Measurements from ENCODE around the gene COL18A1.
"Not testable (repeated sequence)": the region's sequence is repeated elsewhere in the genome, so short reads cannot be mapped to it uniquely, and the experiment has no call there.

The COL18A1 gene

DNA sequence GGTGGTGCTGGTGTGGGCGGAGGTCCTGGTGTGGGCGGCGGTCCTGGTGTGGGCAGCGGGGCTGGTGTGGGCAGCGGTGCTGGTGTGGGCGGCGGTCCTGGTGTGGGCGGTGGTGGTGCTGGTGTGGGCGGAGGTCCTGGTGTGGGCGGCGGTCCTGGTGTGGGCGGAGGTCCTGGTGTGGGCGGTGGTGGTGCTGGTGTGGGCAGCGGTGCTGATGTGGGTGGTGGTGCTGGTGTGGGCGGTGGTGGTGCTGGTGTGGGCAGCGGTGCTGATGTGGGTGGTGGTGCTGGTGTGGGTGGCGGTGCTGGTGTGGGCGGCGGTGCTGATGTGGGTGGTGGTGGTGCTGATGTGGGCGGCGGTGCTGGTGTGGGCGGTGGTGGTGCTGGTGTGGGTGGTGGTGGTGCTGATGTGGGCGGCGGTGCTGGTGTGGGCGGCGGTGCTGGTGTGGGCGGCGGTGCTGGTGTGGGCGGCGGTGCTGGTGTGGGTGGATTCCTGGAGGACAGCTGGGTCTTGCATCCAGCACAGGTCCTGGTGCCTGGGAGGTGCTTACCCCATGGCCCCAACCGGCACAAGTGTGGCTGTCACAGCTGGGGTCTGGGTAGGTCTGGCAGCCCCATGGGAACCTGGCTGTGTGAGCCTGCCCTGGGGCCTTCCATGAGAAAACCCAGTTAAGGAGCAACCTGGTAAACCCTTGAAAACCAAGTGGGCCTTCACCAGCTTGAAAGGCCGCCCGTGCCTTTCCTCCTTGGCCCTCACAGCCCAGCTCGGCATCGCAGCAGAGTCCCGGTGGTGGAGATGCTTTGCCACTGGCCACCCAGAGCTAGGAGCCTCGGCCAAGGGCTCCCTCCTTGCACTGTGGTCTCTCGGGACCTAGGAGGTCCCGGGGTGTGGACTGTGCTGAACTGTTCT, 38.0 kb downstream of the COL18A1 start:
- DNase-seq = not testable (repeated sequence)

DNA sequence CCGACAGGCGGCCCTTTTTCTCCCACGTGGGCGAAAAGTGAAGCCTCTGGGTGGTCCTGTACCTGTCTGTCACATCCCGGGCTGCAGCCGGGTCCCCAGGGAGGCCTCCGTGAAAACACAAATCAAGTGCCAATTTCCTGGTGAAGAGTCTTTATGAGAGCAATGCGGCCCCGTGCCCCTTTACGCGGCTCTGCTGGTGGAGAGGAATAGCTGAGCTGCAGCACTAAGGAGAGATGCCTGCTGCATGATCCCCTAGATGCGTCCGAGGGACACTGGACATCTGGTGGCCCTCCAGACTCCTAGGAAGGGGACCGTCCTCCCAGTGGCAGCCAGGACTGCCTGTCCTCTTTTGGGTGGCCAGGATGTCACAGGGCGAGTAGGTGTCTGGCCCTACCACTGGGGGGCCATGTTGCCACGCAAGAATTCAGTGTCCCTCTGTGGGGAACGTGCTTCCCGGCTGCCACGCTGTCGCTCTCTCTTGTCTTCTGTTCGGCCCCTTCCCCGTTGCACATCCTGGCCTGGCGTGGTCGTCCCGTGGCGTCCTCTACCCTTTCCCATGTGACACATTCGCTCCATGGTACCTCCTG, 38.7 kb downstream of the COL18A1 start:
- peak; percentile 5 for DNase-seq

DNA sequence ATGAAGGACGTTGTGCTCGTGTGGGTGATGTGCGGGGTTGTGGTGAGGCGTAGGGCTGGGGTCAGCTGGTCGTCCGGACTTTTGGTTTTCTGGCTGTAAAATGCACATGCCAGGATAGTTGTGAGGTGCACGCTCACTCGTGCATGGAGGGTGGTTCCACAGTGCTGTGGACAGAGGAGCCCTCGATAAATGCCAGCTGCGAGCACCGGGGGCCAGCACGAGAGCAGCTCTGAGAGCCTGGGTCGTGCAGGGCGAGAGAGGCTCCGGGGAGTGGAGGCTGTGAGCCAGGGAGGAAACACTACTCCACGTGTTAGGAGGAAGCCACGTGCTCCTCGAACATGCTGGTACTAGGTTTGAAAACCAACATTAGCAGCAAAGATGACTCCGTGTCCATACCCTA, 39.4 kb downstream of the COL18A1 start:
- DNase-seq = no peak

DNA sequence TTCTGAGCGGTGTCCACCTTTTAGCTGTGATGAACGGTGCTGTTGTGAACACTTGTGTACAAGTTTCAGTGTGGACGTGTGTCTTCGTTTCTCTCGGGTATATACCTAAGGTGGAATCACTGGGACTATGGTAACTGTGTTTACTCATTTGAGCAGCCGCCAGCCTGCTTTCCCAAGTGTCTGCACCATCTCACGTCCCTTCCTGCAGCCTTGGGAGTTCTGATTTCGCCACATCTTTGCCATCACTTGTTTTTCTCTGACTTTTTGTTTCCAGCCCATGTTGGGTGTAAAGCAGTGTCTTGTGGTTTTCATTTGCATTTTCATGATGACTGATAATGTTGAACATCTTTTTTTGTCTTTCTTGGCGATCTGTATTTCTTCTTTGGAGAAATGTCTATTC, 40.4 kb downstream of the COL18A1 start:
- no peak for DNase-seq

DNA sequence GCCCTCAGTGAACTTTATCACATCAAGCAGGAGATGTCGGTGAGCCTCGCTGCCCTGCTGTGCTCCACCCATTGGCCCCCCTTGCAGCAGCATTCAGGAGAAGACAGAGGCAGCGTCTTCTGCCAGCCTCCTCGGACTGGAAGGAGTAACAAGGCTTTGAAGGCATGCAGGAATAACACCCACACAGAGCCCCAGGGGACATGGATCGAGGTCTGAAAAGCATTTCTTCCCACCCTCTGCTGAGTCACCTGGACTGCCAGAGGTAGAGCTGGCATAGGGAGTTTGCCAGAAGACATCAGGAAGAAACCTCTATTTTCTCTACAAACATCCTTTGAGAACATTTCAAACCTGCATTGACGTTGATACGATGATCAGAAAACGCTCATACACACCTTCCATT, 42.9 kb downstream of the COL18A1 start:
- no peak for DNase-seq

DNA sequence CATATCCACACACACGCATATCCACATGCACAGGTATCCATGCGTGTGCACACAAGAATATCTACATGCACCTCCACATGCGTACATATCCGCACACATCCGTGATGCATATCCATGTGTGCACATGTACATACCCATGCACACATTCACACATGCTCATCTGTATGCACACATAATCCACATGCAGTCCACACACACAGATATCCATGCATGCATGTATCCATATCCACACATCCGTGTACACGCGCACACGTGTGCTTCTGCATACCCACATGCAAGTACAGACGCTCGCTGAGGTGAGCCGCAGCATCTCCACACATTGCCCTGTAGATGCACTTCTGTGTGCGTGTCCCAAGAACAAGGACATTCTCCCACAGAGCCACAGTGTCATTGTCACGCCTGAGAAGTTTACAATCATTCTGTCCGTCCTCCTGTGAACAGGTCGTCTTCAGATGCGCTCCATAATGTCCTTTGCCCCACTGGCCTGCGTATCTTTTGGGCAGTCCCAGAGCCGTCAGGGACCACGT, 43.4 kb downstream of the COL18A1 start:
- no peak for DNase-seq

DNA sequence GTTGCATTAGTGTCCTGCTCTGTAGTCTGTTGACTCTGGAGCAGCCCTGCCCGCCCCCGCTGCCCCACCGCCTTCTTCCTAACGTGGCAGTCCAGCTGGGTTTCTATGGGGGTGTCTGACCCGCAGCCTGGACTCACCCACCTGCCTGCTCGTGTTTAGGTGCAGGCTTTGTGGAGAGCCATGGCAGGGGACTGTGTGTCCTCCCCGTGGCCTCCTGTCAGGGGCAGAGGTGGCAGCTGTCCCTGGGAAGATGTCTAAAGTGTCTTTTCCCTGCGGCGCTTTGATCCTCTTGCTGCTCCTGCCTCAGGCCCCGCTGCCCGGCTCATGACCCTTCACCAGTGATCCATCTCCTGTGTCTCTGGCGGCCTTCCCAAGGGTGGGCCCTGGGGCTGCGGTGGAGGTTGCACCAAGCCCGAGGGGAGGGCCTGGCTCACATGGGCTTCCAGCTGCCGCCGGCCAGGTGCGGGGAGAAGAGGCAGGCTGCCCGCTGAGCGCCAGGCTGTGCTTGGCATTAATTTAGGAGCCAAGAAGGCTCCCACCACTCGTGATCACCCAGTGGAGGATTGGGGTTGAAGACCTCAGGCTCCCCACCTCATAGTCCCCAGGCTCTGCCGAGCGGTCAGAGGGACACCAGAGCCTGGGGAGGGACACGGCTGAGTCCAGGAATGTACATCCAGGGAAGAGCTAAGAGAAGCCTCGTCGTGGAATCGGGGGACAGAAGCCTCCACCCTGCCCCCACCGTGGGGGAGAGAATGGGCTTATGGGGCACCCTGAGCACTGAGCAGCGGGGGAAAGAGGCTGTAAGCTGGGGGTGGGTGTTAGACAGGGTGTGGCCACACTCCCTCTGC, 44.1 kb downstream of the COL18A1 start:
- no peak for DNase-seq

DNA sequence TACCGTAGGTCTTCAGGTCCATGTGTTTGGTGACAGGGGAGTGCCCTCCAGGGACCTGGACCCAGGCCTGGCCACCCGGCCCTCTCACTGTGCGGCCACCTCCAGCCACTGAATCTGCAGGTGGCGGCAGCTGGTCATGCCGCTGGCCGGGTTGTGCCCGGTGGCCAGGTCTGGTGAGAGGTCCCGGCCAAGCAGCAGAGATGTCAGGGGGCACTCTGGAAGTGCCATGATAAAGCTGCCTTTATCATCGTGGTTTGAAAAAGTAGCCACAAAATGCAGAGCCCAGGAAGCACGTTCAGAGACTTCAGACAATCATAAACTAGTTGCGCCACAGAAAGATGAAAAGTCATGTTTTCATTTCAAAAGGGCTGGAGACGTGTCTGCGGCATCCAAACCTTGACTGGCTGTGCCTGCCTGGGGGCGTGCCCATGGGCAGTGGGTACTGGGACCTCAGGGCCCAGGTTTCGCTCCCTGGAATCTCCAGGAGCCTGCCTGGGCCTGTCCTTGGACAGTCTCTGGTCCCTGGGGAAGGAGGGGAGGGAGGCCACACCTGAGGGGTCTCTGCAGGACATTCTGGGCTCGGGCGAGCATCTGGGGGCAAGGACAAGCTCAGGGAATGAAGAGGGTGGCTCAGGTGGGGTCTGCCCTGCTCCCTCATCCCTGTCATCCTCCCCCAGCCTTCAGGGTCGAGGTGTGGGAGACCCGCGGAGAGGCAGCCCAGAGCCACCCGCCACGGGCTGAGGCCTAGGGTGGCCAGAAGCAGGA, 44.9 kb downstream of the COL18A1 start:
- no peak for DNase-seq

DNA sequence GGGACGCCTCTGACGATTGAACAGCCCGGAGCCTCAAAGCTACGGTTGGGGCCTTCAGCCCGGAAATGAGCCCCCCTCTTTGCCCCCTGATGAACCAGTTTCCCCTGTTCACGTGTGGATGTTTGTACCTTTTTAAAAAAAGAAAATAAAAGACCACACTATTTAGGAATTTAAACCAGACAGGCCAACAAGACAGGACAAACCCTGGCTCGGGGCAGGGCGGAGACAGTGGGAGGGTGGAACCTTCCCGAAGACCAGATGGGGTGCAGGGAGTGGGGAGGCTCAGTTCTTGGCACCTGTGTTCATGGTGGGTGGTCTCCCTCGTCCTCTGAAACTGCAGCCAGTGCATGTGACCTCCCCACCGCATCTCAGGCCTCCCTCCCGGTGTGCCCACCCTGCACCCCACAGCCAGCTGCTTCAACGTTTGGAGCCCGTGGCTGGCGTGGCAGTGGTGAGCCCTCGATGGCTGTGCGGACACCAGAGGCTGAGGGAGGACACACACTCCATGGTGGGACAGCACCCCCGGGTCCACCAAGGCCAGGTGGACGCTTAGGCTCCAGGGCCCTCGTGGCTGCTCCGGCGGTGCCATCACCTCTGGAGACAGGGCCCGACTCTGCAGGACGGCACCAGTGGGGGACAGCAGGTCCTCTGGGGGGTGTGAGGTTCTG, 45.6 kb downstream of the COL18A1 start:
- no peak for DNase-seq

DNA sequence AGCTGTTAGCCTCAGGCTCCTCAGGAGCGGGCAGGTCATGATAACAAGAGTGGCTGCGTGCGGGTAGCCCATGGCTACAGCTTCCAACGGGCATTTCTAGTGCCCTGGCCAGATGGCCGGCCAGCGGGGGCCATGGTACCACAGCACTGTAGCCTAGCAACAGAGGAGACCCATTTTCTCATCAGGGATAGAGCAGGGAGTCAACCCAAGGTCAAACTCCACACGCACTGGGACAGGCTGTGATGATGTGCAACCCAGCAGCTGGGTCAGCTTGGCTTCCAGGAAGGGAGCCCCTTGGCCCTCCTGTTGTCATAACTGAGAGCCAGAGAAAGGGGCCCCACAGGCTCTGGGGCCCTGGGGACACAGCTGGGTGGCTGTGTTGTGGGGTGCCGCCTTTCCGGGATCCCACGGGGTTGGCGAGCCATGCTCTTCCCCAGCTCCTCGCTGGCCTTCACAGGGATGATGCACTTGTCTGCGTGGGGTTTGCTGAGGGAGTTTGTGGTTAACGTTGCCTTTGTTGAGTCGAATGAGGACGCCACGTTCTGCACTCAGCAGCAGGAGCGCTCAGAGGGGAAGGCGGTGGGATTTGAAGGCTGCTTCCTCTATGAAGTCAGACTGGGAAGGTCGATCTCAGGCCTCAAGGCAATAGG, 46.3 kb downstream of the COL18A1 start:
- no peak for DNase-seq

DNA sequence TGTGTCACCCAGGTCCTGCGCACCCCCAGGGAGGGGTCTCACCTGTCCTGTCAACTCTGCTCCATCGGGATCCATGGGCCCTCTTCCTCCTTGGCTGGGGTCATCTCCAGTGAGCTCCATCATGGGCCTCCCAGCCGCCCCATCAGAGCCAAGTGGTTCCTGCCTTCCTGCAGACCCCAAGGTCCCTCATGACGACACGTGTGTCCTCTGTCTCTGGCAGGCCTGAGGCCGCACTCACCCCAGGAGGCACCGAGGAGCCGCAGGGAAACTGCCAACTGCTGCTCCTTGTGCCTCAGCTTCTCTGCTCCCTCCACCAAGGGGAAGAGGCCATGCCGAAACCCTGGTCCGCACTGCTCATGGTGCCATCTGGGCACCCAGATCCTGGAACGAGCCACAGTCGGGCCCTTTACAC, 46.8 kb downstream of the COL18A1 start:
- DNase-seq = no peak

DNA sequence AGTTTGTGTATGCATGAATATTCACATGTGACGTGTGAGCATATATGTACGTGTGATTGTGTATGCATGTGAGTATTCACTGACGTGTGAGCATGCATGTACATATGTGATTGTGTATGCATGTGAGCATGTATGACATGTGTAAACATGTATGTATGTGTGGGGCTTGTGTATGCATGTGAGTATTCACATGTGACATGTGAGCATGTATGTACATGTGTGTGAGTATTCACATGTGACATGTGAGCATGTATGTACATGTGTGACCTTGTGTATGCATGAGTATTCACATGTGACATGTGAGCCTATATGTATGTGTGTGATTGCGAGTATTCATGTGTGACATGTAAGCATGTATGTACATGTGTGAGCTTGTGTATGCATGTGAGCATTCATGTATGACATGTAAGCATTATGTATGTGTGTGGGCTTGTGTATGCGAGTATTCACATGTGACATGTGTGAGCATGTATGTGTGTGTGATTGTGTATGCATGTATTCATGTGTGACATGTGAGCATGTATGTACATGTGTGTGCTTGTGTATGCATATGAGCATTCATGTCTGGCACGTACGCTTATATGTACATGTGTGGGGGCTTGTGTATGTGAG, 47.8 kb downstream of the COL18A1 start:
- DNase-seq = no peak

DNA sequence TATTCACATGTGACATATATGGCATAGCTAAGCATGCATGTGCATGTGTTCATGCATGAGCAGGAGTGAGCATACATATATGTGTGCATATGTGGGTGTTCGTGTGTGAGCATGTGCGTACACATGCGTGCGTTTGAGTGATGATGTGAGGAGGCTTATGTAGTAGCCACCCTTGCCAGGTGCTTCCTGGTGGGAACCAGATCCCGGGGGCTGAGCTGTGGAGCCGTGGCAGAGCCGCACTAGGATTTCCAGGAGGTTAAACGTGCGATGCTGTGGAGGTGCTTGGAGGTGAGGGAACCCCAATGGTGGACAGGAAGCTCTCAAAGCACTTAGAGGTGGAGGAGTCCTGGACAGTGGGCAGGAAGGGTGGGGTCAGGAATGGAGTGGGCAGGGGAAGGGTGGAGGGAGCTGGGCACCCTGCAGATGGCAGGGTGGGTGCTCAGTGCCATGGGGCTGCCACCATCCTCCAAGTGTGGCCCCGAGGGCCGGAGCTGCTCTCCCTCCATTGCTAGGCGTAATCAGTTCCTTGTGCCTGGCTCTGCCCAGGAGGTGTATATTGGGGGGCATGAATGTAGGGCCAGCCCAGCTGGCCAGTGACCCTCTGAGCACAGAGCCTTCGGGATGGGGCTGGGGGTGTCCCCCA, 48.5 kb downstream of the COL18A1 start:
- DNase-seq = no peak

DNA sequence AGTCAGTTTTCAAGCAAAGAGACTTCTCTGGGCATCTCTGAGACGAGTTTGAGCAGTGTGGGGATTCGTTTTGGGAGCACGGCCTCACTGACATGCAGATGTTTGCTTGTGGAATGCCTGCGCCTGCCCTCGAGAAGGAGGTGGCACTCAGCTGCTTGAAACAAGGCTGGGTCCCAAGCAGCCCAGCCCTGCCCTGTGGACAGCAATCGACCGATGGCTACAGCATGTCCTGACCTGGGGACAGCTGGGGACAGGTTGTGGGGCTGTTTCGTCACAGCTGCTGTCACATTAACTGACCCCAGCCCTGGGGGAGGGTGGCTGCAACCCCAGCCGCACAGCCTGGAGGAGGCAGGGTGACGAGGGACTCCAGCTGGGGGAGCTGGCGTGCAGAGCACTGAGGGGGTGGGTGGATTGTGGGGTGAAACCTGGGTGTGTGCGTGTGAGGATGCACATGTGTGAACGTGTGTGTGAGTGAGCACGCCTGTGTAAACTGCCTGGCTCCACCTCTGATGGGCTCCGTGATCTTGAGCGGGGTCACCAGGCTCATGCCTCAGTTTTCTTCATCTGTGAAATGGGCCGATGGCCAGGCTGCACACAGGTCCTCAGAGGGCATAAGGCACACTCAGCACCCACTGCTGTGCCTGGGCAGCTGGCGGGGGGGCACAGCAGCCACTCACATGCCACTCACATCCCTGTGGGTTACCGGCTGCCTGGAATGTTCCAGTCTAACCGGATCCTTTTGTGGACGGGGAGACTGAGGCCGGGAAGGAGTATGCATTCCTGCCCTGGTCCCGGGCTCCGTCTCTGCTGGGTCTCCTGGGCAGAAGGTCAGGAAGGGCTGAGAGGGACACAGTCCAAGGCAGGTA, 49.3 kb downstream of the COL18A1 start:
- no peak for DNase-seq

DNA sequence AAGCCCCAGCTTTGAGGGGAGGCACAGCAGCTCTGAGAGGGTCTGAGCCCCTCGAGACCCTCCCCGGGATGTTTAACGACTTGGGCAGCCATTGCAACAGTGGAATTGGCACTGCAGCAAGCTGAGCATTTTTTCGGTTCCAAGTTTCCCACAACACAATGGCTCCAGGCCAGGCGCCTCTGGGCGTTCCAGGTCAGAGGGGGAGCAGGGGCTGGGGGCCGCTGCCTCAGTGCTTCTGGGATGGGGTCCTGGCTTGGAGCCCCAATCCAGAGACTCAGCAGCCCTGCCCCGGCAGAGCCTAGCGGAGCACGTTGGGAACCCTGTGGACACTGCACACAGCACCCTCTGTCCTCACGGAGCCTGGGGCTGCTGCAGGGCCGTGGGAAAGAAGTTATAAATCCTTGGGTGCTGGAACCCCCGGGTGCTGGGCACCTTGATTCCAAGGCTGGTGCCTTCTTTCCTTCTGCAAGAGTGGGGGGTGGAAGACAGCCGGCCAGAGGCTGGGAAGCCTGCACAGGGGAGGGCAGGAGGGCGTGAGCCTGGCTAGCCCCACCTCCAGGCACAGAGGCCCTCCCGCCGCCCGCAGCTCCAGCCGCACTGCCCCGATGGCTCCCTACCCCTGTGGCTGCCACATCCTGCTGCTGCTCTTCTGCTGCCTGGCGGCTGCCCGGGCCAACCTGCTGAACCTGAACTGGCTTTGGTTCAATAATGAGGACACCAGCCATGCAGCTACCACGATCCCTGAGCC, 50.1 kb downstream of the COL18A1 start:
- DNase-seq = no peak

DNA sequence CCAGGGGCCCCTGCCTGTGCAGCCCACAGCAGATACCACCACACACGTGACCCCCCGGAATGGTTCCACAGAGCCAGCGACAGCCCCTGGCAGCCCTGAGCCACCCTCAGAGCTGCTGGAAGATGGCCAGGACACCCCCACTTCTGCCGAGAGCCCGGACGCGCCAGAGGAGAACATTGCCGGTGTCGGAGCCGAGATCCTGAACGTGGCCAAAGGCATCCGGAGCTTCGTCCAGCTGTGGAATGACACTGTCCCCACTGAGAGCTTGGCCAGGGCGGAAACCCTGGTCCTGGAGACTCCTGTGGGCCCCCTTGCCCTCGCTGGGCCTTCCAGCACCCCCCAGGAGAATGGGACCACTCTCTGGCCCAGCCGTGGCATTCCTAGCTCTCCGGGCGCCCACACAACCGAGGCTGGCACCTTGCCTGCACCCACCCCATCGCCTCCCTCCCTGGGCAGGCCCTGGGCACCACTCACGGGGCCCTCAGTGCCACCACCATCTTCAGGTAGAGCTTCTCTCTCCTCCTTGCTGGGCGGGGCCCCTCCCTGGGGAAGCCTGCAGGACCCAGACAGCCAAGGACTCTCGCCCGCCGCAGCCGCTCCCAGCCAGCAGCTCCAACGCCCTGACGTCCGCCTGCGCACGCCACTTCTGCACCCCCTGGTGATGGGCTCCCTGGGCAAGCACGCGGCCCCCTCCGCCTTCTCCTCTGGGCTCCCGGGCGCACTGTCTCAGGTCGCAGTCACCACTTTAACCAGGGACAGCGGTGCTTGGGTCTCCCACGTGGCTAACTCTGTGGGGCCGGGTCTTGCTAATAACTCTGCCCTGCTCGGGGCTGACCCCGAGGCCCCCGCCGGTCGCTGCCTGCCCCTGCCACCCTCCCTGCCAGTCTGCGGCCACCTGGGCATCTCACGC, 51.0 kb downstream of the COL18A1 start:
- DNase-seq = no peak

DNA sequence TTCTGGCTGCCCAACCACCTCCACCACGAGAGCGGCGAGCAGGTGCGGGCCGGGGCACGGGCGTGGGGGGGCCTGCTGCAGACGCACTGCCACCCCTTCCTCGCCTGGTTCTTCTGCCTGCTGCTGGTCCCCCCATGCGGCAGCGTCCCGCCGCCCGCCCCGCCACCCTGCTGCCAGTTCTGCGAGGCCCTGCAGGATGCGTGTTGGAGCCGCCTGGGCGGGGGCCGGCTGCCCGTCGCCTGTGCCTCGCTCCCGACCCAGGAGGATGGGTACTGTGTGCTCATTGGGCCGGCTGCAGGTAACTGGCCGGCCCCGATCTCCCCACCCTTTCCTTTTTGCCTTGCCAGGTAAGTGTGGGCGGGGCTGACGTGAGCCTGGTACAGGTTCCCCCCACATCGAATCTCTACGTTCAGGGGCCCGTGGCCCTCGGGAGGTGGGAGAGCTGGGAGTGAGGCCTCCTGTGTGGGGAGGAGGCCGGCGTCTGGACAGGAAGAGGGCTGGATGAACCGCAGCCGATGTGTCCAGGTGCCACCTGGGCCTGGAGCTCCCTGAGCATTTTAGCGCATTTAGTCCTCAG, 51.7 kb downstream of the COL18A1 start:
- no peak for DNase-seq

Measured in CD4-positive, alpha-beta T cell treated with Interleukin-21 for 1 hour (primary cell).